Measurements from ENCODE around the gene CCDC196.

The CCDC196 gene

GRCh38 chr14:66485910-66486421 lies at the start of gene CCDC196:
Gene CCDC196, plus strand, starts transcription at chr14:66486371. Its CDS starts 132 bp downstream, at chr14:66486503.
- Histone ChIP-seq H3K27ac (ENCODE audit: extremely low read depth, low read depth, low read length) (no peak within 1 kb of the TSS), H3K4me1 (ENCODE audit: control insufficient read depth, insufficient read depth, low read length) (no peaks in the 10 kb centered on the region; the same call in 1 of the 2 replicates), H3K9me3 (ENCODE audit: control insufficient read depth, insufficient read depth, low read depth, low read length) (no peaks in the 10 kb centered on the region), H3K36me3 (ENCODE audit: control insufficient read depth in 2 of 2, insufficient read depth in 1 of 2, low read length in 2 of 2) (no peaks in the 10 kb centered on the region), H3K4me3 (ENCODE audit: low read depth, low read length) (no peak within 1 kb of the TSS)
- TF ChIP-seq, protein P1, sequence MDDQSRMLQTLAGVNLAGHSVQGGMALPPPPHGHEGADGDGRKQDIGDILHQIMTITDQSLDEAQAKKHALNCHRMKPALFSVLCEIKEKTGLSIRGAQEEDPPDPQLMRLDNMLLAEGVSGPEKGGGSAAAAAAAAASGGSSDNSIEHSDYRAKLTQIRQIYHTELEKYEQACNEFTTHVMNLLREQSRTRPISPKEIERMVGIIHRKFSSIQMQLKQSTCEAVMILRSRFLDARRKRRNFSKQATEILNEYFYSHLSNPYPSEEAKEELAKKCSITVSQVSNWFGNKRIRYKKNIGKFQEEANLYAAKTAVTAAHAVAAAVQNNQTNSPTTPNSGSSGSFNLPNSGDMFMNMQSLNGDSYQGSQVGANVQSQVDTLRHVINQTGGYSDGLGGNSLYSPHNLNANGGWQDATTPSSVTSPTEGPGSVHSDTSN (CRISPR knock-in tag; IDR thresholded peaks at IDR 0.05), result no peak
- TF ChIP-seq ZNF544 (tag by site-specific recombination; IDR thresholded peaks at IDR 0.05) (no peak), ZNF521 (tag by site-specific recombination; IDR thresholded peaks at IDR 0.05) (no peak), ZNF394 (tag by site-specific recombination; IDR thresholded peaks at IDR 0.05; ENCODE audit: borderline replicate concordance) (no peak), ZBTB21 (tag by site-specific recombination; IDR thresholded peaks at IDR 0.05) (no peak), ZSCAN23 (tag by site-specific recombination; IDR thresholded peaks at IDR 0.05) (no peak), KLF8 (tag by site-specific recombination; IDR thresholded peaks at IDR 0.05) (no peak), ZNF560 (tag by site-specific recombination; IDR thresholded peaks at IDR 0.05; ENCODE audit: borderline replicate concordance) (no peak), SCRT1 (tag by site-specific recombination; IDR thresholded peaks at IDR 0.05; ENCODE audit: borderline replicate concordance) (no peak), ZNF146 (tag by site-specific recombination; IDR thresholded peaks at IDR 0.05) (no peak), ZNF366 (tag by site-specific recombination; conservative IDR thresholded peaks at IDR 0.05) (no peak), ZIC2 (tag by site-specific recombination; IDR thresholded peaks at IDR 0.05) (no peak), ZNF561 (tag by site-specific recombination; IDR thresholded peaks at IDR 0.05; ENCODE audit: borderline replicate concordance) (no peak), CTCF (tag by site-specific recombination; IDR thresholded peaks at IDR 0.05) (no peak), HOXD13 (CRISPR knock-in tag; IDR thresholded peaks at IDR 0.05; ENCODE audit: borderline replicate concordance) (no peak), ZNF530 (tag by site-specific recombination; IDR thresholded peaks at IDR 0.05; ENCODE audit: low read depth) (no peak), RBAK (tag by site-specific recombination; IDR thresholded peaks at IDR 0.05) (no peak)
- TF ChIP-seq, protein P2, sequence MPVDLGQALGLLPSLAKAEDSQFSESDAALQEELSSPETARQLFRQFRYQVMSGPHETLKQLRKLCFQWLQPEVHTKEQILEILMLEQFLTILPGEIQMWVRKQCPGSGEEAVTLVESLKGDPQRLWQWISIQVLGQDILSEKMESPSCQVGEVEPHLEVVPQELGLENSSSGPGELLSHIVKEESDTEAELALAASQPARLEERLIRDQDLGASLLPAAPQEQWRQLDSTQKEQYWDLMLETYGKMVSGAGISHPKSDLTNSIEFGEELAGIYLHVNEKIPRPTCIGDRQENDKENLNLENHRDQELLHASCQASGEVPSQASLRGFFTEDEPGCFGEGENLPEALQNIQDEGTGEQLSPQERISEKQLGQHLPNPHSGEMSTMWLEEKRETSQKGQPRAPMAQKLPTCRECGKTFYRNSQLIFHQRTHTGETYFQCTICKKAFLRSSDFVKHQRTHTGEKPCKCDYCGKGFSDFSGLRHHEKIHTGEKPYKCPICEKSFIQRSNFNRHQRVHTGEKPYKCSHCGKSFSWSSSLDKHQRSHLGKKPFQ (tag by site-specific recombination; IDR thresholded peaks at IDR 0.05), result no peak
- TF ChIP-seq, protein P3, sequence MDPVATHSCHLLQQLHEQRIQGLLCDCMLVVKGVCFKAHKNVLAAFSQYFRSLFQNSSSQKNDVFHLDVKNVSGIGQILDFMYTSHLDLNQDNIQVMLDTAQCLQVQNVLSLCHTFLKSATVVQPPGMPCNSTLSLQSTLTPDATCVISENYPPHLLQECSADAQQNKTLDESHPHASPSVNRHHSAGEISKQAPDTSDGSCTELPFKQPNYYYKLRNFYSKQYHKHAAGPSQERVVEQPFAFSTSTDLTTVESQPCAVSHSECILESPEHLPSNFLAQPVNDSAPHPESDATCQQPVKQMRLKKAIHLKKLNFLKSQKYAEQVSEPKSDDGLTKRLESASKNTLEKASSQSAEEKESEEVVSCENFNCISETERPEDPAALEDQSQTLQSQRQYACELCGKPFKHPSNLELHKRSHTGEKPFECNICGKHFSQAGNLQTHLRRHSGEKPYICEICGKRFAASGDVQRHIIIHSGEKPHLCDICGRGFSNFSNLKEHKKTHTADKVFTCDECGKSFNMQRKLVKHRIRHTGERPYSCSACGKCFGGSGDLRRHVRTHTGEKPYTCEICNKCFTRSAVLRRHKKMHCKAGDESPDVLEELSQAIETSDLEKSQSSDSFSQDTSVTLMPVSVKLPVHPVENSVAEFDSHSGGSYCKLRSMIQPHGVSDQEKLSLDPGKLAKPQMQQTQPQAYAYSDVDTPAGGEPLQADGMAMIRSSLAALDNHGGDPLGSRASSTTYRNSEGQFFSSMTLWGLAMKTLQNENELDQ (tag by site-specific recombination; IDR thresholded peaks at IDR 0.05; ENCODE audit: low read depth), result no peak
- TF ChIP-seq, protein P4, sequence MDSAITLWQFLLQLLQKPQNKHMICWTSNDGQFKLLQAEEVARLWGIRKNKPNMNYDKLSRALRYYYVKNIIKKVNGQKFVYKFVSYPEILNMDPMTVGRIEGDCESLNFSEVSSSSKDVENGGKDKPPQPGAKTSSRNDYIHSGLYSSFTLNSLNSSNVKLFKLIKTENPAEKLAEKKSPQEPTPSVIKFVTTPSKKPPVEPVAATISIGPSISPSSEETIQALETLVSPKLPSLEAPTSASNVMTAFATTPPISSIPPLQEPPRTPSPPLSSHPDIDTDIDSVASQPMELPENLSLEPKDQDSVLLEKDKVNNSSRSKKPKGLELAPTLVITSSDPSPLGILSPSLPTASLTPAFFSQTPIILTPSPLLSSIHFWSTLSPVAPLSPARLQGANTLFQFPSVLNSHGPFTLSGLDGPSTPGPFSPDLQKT (IDR thresholded peaks at IDR 0.05; ENCODE audit: borderline replicate concordance, low read depth, low read length), result no peak
- ChIA-PET POLR2A (no interaction called here), CTCF (no interaction called here)
